MM.1S (cell line): ENCODE measurements around the gene CCDC138.
A peak's percentile ranks its signal among the peaks of the same experiment; 100 is the strongest.

Experiments used
- DNase-seq: peaks from one replicate; pipeline ENCODE4 v3.0.0-alpha.2; 2015
- H2AFZ ChIP-seq: fragments of 300-600 bp; sonication (generic); 2 replicates; pipeline ENCODE4 v1.6.0; 2016; ENCODE audit warnings: antibody characterized with exemption, low read length
- H3F3A ChIP-seq: fragments of 300-600 bp; sonication (generic); 2 replicates; pipeline ENCODE4 v1.6.1; 2016; ENCODE audit warnings: mild to moderate bottlenecking, antibody characterized with exemption, low read length, moderate library complexity, mixed read lengths; ENCODE audit not compliant: insufficient read depth
- H3K27ac ChIP-seq: fragments of 300-600 bp; sonication (generic); 2 replicates; pipeline ENCODE4 v1.5.1; 2016; ENCODE audit warnings: mild to moderate bottlenecking, low read length
- H3K27me3 ChIP-seq: fragments of 300-600 bp; sonication (generic); replicated peaks from 2 replicates; pipeline ENCODE4 v1.6.0; 2016; ENCODE audit warnings: low read length; ENCODE audit not compliant: insufficient read depth
- H3K36me3 ChIP-seq: fragments of 300-600 bp; sonication (generic); replicated peaks from 2 replicates; pipeline ENCODE4 v1.6.1; 2016; ENCODE audit warnings: mild to moderate bottlenecking, low read length, mixed read lengths; ENCODE audit not compliant: insufficient read depth
- H3K4me1 ChIP-seq: fragments of 300-600 bp; sonication (generic); 2 replicates; pipeline ENCODE4 v1.6.1; 2016; ENCODE audit warnings: low read length, mixed read lengths
- H3K4me2 ChIP-seq: fragments of 300-600 bp; sonication (generic); 2 replicates; pipeline ENCODE4 v1.6.0; 2016; ENCODE audit warnings: low read depth, low read length
- H3K4me3 ChIP-seq: fragments of 300-600 bp; sonication (generic); 2 replicates; pipeline ENCODE4 v1.5.1; 2016; ENCODE audit warnings: low read length, mixed read lengths
- H3K79me2 ChIP-seq: fragments of 300-600 bp; sonication (generic); 2 replicates; pipeline ENCODE4 v1.6.1; 2016; ENCODE audit warnings: mixed run types, low read length, mixed read lengths
- H3K9ac ChIP-seq: fragments of 300-600 bp; sonication (generic); 2 replicates; pipeline ENCODE4 v1.6.1; 2016; ENCODE audit warnings: low read length, mixed read lengths
- H3K9me2 ChIP-seq: fragments of 300-600 bp; sonication (generic); replicated peaks from 2 replicates; pipeline ENCODE4 v1.6.1; 2016; ENCODE audit warnings: mild to moderate bottlenecking, low read length, mixed read lengths; ENCODE audit not compliant: insufficient read depth
- H3K9me3 ChIP-seq: fragments of 300-600 bp; sonication (generic); replicated peaks from 2 replicates; pipeline ENCODE4 v1.6.1; 2016; ENCODE audit warnings: mild to moderate bottlenecking, low read length, mixed read lengths; ENCODE audit not compliant: insufficient read depth
- H4K20me1 ChIP-seq: fragments of 300-600 bp; sonication (generic); 2 replicates; pipeline ENCODE4 v1.6.1; 2016; ENCODE audit warnings: mild to moderate bottlenecking, low read length, moderate library complexity, mixed read lengths; ENCODE audit not compliant: insufficient read depth
- CTCF ChIP-seq: fragments of 300-600 bp; sonication (generic); IDR thresholded peaks from 2 replicates; pipeline ENCODE4 v1.5.1; 2016; ENCODE audit warnings: antibody characterized with exemption, low read length, mixed read lengths
- EZH2 ChIP-seq: fragments of 300-600 bp; sonication (generic); optimal IDR thresholded peaks from 2 replicates; pipeline ENCODE3; 2017; ENCODE audit warnings: low read depth, mild to moderate bottlenecking, antibody characterized with exemption, low read length, mixed read lengths
- EZH2phosphoT487 ChIP-seq: fragments of 300-600 bp; sonication (generic); IDR thresholded peaks from 2 replicates; pipeline ENCODE4 v1.6.1; 2018; ENCODE audit warnings: antibody characterized with exemption, low read length

The CCDC138 gene

DNA sequence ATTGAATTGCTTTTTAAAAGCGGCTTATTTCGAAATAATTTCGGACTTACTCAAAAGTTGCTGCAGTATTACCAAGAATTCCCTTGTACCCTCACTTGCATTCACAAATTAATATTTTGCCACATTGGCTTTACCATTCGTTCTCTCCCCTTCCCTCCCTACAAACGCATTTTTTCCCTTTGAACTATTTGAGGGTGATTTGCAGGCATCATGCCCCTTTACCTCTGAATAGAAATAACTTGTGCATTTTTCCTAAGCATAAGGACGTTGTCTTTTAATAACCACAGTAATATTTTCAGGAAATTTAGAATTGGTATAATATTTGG is 608 bp downstream of the CCDC138 start:
- Histone ChIP-seq H3F3A (peaks cover 10% of the 10 kb centered on the region), H3K9me2 (no peaks in the 10 kb centered on the region), H3K4me1 (peaks cover 14% of the 10 kb centered on the region), H3K9ac (peak overlapping the region; percentile 79), H3K27me3 (no peaks in the 10 kb centered on the region), H3K4me3 (peak overlapping the region; percentile 74), H4K20me1 (no peaks in the 10 kb centered on the region), H3K9me3 (no peaks in the 10 kb centered on the region), H3K79me2 (peaks cover 9% of the 10 kb centered on the region), H3K4me2 (peak overlapping the region; percentile 96), H2AFZ (peak overlapping the region; percentile 65; the same call in 1 of the 2 replicates), H3K36me3 (0 out of 2 replicates have a peak, but pooled peaks cover 10% of the 10 kb centered on the region), H3K27ac (peak overlapping the region; percentile 89; the same call in 1 of the 2 replicates)
- TF ChIP-seq EZH2phosphoT487: no peak
- TF ChIP-seq EZH2: no peak
- no peak for TF ChIP-seq CTCF
- no peak for DNase-seq

DNA sequence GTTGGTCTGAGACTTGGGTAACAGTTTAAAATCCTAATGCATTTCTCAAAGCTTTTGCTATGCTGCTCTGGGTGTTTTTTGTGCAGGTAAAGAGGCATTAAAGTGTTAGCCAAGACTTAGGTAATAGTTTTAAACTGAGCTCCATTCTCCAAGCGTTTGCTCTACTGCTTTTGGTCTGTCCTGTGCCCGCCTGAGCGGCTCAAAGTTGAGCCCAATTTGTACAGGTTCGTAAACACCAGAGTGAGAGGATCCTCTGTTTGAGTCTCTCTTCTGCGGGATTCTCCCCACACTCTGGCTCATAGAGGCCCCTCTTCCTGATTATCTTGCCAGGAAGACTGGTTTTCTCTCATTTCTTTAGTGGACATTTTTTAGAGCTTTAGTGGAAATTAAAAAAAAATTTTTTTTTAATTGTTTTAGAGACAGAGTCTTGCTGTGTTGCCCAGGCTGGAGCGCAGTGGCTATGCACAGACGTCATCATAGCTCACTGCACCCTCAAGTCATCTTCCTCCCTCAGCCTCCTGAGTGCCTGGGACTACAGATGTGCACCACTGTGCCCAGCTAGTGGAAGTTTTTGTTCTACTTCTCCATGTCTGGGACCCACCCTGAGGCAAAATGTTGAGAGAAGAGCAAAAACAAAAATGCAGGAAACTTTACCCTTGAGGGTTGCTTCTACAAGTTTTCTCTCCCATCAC is 16.6 kb downstream of the CCDC138 start:
- Histone ChIP-seq H3K9ac (no peak overlapping the region), H3K4me2 (no peak overlapping the region), H3K27me3 (no peaks in the 10 kb centered on the region), H3K27ac (no peak overlapping the region), H3K4me1 (no peaks in the 10 kb centered on the region), H3K9me3 (no peaks in the 10 kb centered on the region), H3K4me3 (no peak overlapping the region), H3K79me2 (no peaks in the 10 kb centered on the region; the same call in 1 of the 2 replicates), H4K20me1 (no peaks in the 10 kb centered on the region), H2AFZ (no peak overlapping the region), H3K9me2 (no peaks in the 10 kb centered on the region), H3K36me3 (no peaks in the 10 kb centered on the region; the same call in 1 of the 2 replicates), H3F3A (no peaks in the 10 kb centered on the region)
- TF ChIP-seq EZH2phosphoT487 (no peak), EZH2 (no peak), CTCF (no peak)
- DNase-seq: no peak

DNA sequence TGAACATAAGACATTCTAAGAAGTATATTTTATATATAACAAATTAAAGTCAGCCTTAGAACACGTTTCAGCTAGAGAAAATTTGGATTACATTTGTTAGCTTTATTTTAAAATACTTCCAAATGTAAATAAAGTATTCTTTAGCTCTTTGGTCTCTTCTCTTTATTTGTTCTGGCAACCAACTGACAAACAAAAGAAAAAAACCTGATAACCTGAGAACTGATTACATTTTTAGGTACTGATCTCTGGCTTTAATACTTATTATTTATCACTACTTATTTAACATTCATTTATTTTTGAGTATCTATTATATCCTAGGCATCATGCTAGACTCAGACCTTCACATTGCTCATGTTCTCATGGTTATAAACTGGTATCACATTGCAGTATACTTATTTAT is 18.5 kb downstream of the CCDC138 start:
- Histone ChIP-seq H3K27me3 (no peaks in the 10 kb centered on the region), H3K79me2 (peaks cover 11% of the 10 kb centered on the region), H3K4me3 (no peak overlapping the region), H3K4me2 (no peak overlapping the region), H2AFZ (no peak overlapping the region), H3K9me3 (no peaks in the 10 kb centered on the region), H4K20me1 (no peaks in the 10 kb centered on the region), H3K9ac (no peak overlapping the region), H3K4me1 (no peaks in the 10 kb centered on the region), H3F3A (no peaks in the 10 kb centered on the region), H3K36me3 (no peaks in the 10 kb centered on the region; the same call in 1 of the 2 replicates), H3K9me2 (no peaks in the 10 kb centered on the region), H3K27ac (no peak overlapping the region)
- no peak for DNase-seq
- TF ChIP-seq CTCF (no peak), EZH2 (no peak), EZH2phosphoT487 (no peak)
